GM12892 (cell line): ENCODE measurements around the gene SCIN.

Experiments
- POLR2A ChIP-seq: IDR thresholded peaks from 2 replicates; pipeline ENCODE4 v1.6.1; 2011; ENCODE audit warnings: low read depth, low read length, control low read depth
- POLR2AphosphoS5 ChIP-seq: IDR thresholded peaks from 2 replicates; pipeline ENCODE4 v1.6.1; 2011; ENCODE audit warnings: low read depth, low read length, control low read depth
- TAF1 ChIP-seq: IDR thresholded peaks from 2 replicates; pipeline ENCODE4 v1.6.1; 2011; ENCODE audit warnings: low read depth, mild to moderate bottlenecking, control low read depth, low read length, borderline replicate concordance

DNA sequence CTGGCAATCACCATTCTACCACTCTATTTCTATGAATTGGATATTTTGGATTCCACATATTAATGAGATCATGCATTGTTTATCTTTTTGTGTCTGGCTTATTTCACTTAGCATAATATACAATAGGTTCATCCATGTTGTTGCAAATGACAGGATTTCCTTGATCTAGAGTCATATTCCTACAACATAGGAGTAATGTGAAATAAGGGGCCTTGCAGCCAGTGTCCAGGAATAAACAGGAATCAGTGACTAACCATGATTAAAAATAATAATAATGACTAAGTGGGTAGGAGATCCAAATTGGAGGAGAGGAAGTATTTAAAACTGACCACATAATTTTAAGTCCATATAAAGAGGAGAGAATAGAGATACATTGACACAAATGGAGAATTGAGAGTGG lies 49.9 kb downstream of the SCIN start:
- no peak for TF ChIP-seq POLR2A
- no peak for TF ChIP-seq POLR2AphosphoS5
- no peak for TF ChIP-seq TAF1
